ENCODE measurements around the gene ROR2.

DNA sequence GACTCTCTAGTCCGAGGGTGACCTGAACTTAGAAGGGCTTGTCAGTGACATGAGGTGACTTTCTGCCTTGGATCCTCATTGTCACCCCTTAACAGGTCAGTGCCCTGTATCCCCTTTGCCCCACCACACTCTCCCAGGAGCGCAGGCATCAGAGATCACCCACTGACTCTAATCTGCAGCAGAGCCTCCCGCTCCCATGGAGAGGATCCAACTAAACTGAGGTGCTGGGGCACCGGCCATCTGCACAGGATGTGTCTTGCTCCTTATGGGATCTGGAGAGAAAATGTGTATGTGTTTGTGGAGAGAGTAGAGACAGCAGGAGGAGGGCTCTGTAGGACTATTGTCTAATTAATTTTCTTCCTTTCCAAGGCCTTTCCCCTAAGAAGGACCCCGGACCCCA, 213.7 kb downstream of the ROR2 start:
- no peak for TF ChIP-seq SIN3A (IDR thresholded peaks at IDR 0.05; ENCODE audit: borderline replicate concordance, insufficient read depth, low read length)
- TF ChIP-seq, protein P1, sequence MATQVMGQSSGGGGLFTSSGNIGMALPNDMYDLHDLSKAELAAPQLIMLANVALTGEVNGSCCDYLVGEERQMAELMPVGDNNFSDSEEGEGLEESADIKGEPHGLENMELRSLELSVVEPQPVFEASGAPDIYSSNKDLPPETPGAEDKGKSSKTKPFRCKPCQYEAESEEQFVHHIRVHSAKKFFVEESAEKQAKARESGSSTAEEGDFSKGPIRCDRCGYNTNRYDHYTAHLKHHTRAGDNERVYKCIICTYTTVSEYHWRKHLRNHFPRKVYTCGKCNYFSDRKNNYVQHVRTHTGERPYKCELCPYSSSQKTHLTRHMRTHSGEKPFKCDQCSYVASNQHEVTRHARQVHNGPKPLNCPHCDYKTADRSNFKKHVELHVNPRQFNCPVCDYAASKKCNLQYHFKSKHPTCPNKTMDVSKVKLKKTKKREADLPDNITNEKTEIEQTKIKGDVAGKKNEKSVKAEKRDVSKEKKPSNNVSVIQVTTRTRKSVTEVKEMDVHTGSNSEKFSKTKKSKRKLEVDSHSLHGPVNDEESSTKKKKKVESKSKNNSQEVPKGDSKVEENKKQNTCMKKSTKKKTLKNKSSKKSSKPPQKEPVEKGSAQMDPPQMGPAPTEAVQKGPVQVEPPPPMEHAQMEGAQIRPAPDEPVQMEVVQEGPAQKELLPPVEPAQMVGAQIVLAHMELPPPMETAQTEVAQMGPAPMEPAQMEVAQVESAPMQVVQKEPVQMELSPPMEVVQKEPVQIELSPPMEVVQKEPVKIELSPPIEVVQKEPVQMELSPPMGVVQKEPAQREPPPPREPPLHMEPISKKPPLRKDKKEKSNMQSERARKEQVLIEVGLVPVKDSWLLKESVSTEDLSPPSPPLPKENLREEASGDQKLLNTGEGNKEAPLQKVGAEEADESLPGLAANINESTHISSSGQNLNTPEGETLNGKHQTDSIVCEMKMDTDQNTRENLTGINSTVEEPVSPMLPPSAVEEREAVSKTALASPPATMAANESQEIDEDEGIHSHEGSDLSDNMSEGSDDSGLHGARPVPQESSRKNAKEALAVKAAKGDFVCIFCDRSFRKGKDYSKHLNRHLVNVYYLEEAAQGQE (IDR thresholded peaks at IDR 0.05; ENCODE audit: insufficient read depth in 1 of 2, low read depth in 2 of 2, low read length in 2 of 2): no peak
- no peak for TF ChIP-seq POLR2AphosphoS5 (IDR thresholded peaks at IDR 0.05; ENCODE audit: low read depth, low read length)
- TF ChIP-seq TAF1 (IDR thresholded peaks at IDR 0.05; ENCODE audit: borderline replicate concordance, insufficient read depth, low read length): no peak
